ENCODE results near the gene PLA2G2F. TPM values are rescaled to one million over a fixed set of nuclear protein-coding genes. Genes with fewer than 3 reads are reported as not detected.

PLA2G2F gene
- total and polyA plus RNA-seq, 9 of the 15 experiments (the other 6 are each of a cell fraction or from before 2014, with no cell fraction given): not detected

- DNase-seq (ENCODE audit: extremely low read depth in 1 of 4, low spot score in 3 of 4) (no peak), FAIRE-seq (no peak), ATAC-seq (no peak)
- H3K4me1 ChIP-seq (replicated peaks in 1 of 2; ENCODE audit: control insufficient read depth in 2 of 2, insufficient read depth in 2 of 2, low read length in 2 of 2): no peaks in the 10 kb centered on the region
- H3K36me3 ChIP-seq (ENCODE audit: control insufficient read depth, insufficient read depth, low read length): no peaks in the 10 kb centered on the region
- no peaks in the 10 kb centered on the region for H3K79me2 ChIP-seq (ENCODE audit: control insufficient read depth, insufficient read depth, low read length)
- H2AFZ ChIP-seq (ENCODE audit: low read depth, low read length): no peak overlapping the region
- no peaks in the 10 kb centered on the region for H3K9me3 ChIP-seq (replicated peaks; ENCODE audit: control insufficient read depth, insufficient read depth, low read depth, low read length)
- in situ Hi-C loops (cut with MboI): no loop called here
- CTCF ChIA-PET (ENCODE audit: low intra/inter-chr PET ratio): no interaction called here
- no peak overlapping the region for H3K27ac ChIP-seq (ENCODE audit: extremely low read depth, low read depth, low read length)
- no peak overlapping the region for H3K4me3 ChIP-seq
- H4K20me1 ChIP-seq (replicated peaks; ENCODE audit: control insufficient read depth, insufficient read depth, low read length): no peaks in the 10 kb centered on the region
- H3K9me1 ChIP-seq (ENCODE audit: control insufficient read depth, insufficient read depth, low read length): no peaks in the 10 kb centered on the region
- WGBS (ENCODE audit: insufficient coverage, low coverage, missing lambda C conversion rate): 0% methylated on average over 1 of the region's 1 CpG
- POLR2A ChIA-PET: no interaction called here
- intact Hi-C loops (cut with micrococcal nuclease): no loop called here
- H3K27me3 ChIP-seq (ENCODE audit: control insufficient read depth in 2 of 2, insufficient read depth in 2 of 2, low read length in 2 of 2): peaks cover 5 to 56% of the 10 kb centered on the region in 2 experiments; a peak in 2 of 5 replicates
- BruUV-seq (replicated peaks): no TSS peak
- no peak overlapping the region for H3K4me2 ChIP-seq (ENCODE audit: insufficient read depth, low read length)
- H3K9ac ChIP-seq (ENCODE audit: insufficient read depth in 1 of 2, low read depth in 2 of 2, low read length in 2 of 2): no peak overlapping the region
- TF ChIP-seq DACH1 (IDR thresholded peaks at IDR 0.05; ENCODE audit: partially characterized antibody) (no peak), NONO (IDR thresholded peaks at IDR 0.05; ENCODE audit: low read depth in 2 of 2, low read length in 1 of 2) (no peak), ZNF79 (CRISPR knock-in tag; IDR thresholded peaks at IDR 0.05; ENCODE audit: low read depth) (no peak), ZNF639 (CRISPR knock-in tag; conservative IDR thresholded peaks at IDR 0.05 in 1 of 2, IDR thresholded peaks at IDR 0.05 in 1 of 2) (no peak), PRPF4 (IDR thresholded peaks at IDR 0.05; ENCODE audit: insufficient read depth, low read depth, low read length, poor library complexity, severe bottlenecking) (no peak), ELK1 (CRISPR knock-in tag; IDR thresholded peaks at IDR 0.05) (no peak), CREB1 (IDR thresholded peaks at IDR 0.05) (no peak), CREB1 (CRISPR knock-in tag; IDR thresholded peaks at IDR 0.05) (no peak), SMAD2 (IDR thresholded peaks at IDR 0.05; ENCODE audit: low read depth, low read length) (no peak), ZNF12 (CRISPR knock-in tag; IDR thresholded peaks at IDR 0.05) (no peak), RAD21 (CRISPR knock-in tag; conservative IDR thresholded peaks at IDR 0.05 in 1 of 2, IDR thresholded peaks at IDR 0.05 in 1 of 2) (no peak), CC2D1A (IDR thresholded peaks at IDR 0.05) (no peak), E2F5 (CRISPR knock-in tag; IDR thresholded peaks at IDR 0.05) (no peak)
Measured at GRCh38 chr1:20137604-20138003, 1.5 kb upstream of the PLA2G2F start.

Data from K562 (cell line).